ENCODE data around the gene EIF5A. TPM values are rescaled to one million over a fixed set of nuclear protein-coding genes. Genes with fewer than 3 reads are reported as not detected.

The EIF5A gene
- total and polyA plus RNA-seq, 9 of the 15 experiments (the other 6 are each of a cell fraction or from before 2014, with no cell fraction given) = 22.9 to 1,163 (median 772) TPM

DNA sequence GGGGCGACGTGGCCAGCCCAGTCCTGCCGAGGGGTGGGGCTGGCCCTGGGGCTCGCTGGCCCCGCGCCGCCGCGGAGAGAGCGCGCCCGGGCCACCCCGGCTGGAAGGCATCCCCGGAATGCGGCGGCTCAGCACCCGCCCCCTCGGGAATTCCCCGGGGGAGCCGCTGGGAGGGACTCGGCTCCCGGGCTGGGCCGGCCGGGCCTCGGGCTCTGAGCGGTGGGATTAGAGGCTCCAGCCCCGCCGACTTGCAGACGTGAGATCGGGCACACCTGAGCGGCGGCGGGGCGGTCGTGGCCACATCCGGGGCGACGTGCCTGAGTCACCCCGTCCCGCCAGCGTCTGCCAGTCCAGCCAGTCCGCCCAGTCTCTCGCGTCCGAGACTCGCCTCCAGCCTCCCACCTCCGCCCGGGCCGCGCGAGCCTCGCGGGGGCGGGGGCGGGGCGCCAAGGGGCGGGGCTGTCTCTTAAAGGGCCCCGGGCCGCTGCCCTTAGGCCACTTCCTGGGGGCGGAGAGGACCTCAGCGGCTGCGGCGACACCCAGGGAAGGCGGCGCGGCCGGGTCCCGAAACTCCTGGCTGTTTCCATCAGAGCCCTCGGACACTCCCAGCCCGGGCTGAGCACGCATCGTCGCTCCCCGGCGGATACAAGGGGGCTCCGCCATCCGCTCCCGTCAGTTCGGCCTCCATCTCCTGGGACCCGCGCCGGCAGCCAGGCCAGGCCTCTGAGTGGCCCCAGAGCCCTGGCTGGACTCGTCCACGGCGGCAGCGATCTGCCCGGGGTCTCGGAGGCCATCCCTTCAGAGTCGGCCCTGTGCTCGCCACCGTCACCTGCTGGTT, 44.5 kb downstream of the EIF5A start, which contains the start of gene KCTD11 (continued):
- TF ChIP-seq, protein P1, sequence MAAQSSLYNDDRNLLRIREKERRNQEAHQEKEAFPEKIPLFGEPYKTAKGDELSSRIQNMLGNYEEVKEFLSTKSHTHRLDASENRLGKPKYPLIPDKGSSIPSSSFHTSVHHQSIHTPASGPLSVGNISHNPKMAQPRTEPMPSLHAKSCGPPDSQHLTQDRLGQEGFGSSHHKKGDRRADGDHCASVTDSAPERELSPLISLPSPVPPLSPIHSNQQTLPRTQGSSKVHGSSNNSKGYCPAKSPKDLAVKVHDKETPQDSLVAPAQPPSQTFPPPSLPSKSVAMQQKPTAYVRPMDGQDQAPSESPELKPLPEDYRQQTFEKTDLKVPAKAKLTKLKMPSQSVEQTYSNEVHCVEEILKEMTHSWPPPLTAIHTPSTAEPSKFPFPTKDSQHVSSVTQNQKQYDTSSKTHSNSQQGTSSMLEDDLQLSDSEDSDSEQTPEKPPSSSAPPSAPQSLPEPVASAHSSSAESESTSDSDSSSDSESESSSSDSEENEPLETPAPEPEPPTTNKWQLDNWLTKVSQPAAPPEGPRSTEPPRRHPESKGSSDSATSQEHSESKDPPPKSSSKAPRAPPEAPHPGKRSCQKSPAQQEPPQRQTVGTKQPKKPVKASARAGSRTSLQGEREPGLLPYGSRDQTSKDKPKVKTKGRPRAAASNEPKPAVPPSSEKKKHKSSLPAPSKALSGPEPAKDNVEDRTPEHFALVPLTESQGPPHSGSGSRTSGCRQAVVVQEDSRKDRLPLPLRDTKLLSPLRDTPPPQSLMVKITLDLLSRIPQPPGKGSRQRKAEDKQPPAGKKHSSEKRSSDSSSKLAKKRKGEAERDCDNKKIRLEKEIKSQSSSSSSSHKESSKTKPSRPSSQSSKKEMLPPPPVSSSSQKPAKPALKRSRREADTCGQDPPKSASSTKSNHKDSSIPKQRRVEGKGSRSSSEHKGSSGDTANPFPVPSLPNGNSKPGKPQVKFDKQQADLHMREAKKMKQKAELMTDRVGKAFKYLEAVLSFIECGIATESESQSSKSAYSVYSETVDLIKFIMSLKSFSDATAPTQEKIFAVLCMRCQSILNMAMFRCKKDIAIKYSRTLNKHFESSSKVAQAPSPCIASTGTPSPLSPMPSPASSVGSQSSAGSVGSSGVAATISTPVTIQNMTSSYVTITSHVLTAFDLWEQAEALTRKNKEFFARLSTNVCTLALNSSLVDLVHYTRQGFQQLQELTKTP (IDR thresholded peaks at IDR 0.05; ENCODE audit: low read depth in 1 of 2, partially characterized antibody in 2 of 2) = no peak
- no peak for TF ChIP-seq KLF16 (IDR thresholded peaks at IDR 0.05)
- no peak for TF ChIP-seq ZNF347 (CRISPR knock-in tag; IDR thresholded peaks at IDR 0.05; ENCODE audit: low read depth)
- TF ChIP-seq FOXP1 (CRISPR knock-in tag; IDR thresholded peaks at IDR 0.05) = no peak
- no peak for TF ChIP-seq NCOA4 (IDR thresholded peaks at IDR 0.05; ENCODE audit: partially characterized antibody)
- no peak for TF ChIP-seq BCL6 (CRISPR knock-in tag; IDR thresholded peaks at IDR 0.05)
- TF ChIP-seq KAT8 (IDR thresholded peaks at IDR 0.05; ENCODE audit: low read depth) = no peak
- TF ChIP-seq, protein P2, sequence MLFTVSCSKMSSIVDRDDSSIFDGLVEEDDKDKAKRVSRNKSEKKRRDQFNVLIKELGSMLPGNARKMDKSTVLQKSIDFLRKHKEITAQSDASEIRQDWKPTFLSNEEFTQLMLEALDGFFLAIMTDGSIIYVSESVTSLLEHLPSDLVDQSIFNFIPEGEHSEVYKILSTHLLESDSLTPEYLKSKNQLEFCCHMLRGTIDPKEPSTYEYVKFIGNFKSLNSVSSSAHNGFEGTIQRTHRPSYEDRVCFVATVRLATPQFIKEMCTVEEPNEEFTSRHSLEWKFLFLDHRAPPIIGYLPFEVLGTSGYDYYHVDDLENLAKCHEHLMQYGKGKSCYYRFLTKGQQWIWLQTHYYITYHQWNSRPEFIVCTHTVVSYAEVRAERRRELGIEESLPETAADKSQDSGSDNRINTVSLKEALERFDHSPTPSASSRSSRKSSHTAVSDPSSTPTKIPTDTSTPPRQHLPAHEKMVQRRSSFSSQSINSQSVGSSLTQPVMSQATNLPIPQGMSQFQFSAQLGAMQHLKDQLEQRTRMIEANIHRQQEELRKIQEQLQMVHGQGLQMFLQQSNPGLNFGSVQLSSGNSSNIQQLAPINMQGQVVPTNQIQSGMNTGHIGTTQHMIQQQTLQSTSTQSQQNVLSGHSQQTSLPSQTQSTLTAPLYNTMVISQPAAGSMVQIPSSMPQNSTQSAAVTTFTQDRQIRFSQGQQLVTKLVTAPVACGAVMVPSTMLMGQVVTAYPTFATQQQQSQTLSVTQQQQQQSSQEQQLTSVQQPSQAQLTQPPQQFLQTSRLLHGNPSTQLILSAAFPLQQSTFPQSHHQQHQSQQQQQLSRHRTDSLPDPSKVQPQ (CRISPR knock-in tag; IDR thresholded peaks at IDR 0.05; ENCODE audit: borderline replicate concordance) = no peak
- no peak for TF ChIP-seq ZNF24 (IDR thresholded peaks at IDR 0.05)
- TF ChIP-seq BCLAF1 (IDR thresholded peaks at IDR 0.05; ENCODE audit: borderline replicate concordance in 1 of 2, control insufficient read depth in 1 of 2, low read depth in 2 of 2, low read length in 1 of 2) = no peak
- no peak for TF ChIP-seq SETDB1 (IDR thresholded peaks at IDR 0.05; ENCODE audit: low read length)
- TF ChIP-seq ZNF143 (CRISPR knock-in tag; IDR thresholded peaks at IDR 0.05) = no peak
- no peak for TF ChIP-seq ZNF263 (CRISPR knock-in tag; IDR thresholded peaks at IDR 0.05; ENCODE audit: borderline replicate concordance)
- no peak for TF ChIP-seq ZFPM2 (CRISPR knock-in tag; IDR thresholded peaks at IDR 0.05)
- TF ChIP-seq SIRT6 (IDR thresholded peaks at IDR 0.05; ENCODE audit: low read depth, low read length) = no peak
- TF ChIP-seq PTBP1 (IDR thresholded peaks at IDR 0.05; ENCODE audit: low read depth, low read length) = no peak
- TF ChIP-seq, protein P3, sequence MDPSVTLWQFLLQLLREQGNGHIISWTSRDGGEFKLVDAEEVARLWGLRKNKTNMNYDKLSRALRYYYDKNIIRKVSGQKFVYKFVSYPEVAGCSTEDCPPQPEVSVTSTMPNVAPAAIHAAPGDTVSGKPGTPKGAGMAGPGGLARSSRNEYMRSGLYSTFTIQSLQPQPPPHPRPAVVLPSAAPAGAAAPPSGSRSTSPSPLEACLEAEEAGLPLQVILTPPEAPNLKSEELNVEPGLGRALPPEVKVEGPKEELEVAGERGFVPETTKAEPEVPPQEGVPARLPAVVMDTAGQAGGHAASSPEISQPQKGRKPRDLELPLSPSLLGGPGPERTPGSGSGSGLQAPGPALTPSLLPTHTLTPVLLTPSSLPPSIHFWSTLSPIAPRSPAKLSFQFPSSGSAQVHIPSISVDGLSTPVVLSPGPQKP (CRISPR knock-in tag; IDR thresholded peaks at IDR 0.05) = no peak
